Activated naive CD4-positive, alpha-beta T cell treated with anti-CD3 and anti-CD28 coated beads, Interleukin-2, amount 50 U/mL, for 24 hours (primary cell): ENCODE measurements around the gene GINS3.
"Not testable (repeated sequence)": the region's sequence is repeated elsewhere in the genome, so short reads cannot be mapped to it uniquely, and the experiment has no call there.

ENCODE experiments used
- H3K27ac Mint-ChIP-seq: one replicate; pipeline ENCODE4 v1.8.0; 2021; ENCODE audit warnings: mild to moderate bottlenecking, mixed read lengths
- H3K27me3 Mint-ChIP-seq: one replicate; pipeline ENCODE4 v1.8.0; 2021; ENCODE audit warnings: mixed read lengths
- H3K36me3 Mint-ChIP-seq: one replicate; pipeline ENCODE4 v1.8.0; 2021; ENCODE audit warnings: mixed read lengths
- H3K4me1 Mint-ChIP-seq: one replicate; pipeline ENCODE4 v1.8.0; 2021; ENCODE audit warnings: mixed read lengths
- H3K4me3 Mint-ChIP-seq: one replicate; pipeline ENCODE4 v1.8.0; 2021; ENCODE audit warnings: mild to moderate bottlenecking, mixed read lengths
- H3K9me3 Mint-ChIP-seq: one replicate; pipeline ENCODE4 v1.8.0; 2021; ENCODE audit warnings: mixed read lengths

The GINS3 gene

GRCh38 chr16:58412615-58412970 lies 20.3 kb downstream of the GINS3 start:
- H3K4me3 Mint-ChIP-seq, H3K27ac Mint-ChIP-seq, H3K27me3 Mint-ChIP-seq, H3K36me3 Mint-ChIP-seq, H3K9me3 Mint-ChIP-seq, H3K4me1 Mint-ChIP-seq: not testable (repeated sequence)

- Mint-ChIP-seq H3K27ac (no peak overlapping the region), H3K27me3 (no peaks in the 10 kb centered on the region), H3K36me3 (no peaks in the 10 kb centered on the region), H3K4me3 (no peak overlapping the region), H3K4me1 (no peaks in the 10 kb centered on the region), H3K9me3 (no peaks in the 10 kb centered on the region)
Measured at GRCh38 chr16:58413359-58413758, 21.1 kb downstream of the GINS3 start.

GRCh38 chr16:58415003-58415402 lies 22.7 kb downstream of the GINS3 start:
- no peak overlapping the region for H3K4me3 Mint-ChIP-seq
- no peaks in the 10 kb centered on the region for H3K4me1 Mint-ChIP-seq
- H3K27me3 Mint-ChIP-seq: no peaks in the 10 kb centered on the region
- no peaks in the 10 kb centered on the region for H3K36me3 Mint-ChIP-seq
- no peak overlapping the region for H3K27ac Mint-ChIP-seq
- H3K9me3 Mint-ChIP-seq: no peaks in the 10 kb centered on the region

- H3K27ac Mint-ChIP-seq, H3K9me3 Mint-ChIP-seq, H3K36me3 Mint-ChIP-seq, H3K4me1 Mint-ChIP-seq, H3K27me3 Mint-ChIP-seq, H3K4me3 Mint-ChIP-seq: not testable (repeated sequence)
Measured at GRCh38 chr16:58415961-58416360, 23.7 kb downstream of the GINS3 start.

GRCh38 chr16:58417035-58417434 lies 24.8 kb downstream of the GINS3 start:
- H3K4me3 Mint-ChIP-seq: no peak overlapping the region
- no peaks in the 10 kb centered on the region for H3K4me1 Mint-ChIP-seq
- no peaks in the 10 kb centered on the region for H3K27me3 Mint-ChIP-seq
- no peaks in the 10 kb centered on the region for H3K36me3 Mint-ChIP-seq
- no peak overlapping the region for H3K27ac Mint-ChIP-seq
- H3K9me3 Mint-ChIP-seq: no peaks in the 10 kb centered on the region

- H3K4me1 Mint-ChIP-seq: no peaks in the 10 kb centered on the region
- H3K27ac Mint-ChIP-seq: no peak overlapping the region
- no peaks in the 10 kb centered on the region for H3K27me3 Mint-ChIP-seq
- no peaks in the 10 kb centered on the region for H3K36me3 Mint-ChIP-seq
- H3K9me3 Mint-ChIP-seq: no peaks in the 10 kb centered on the region
- no peak overlapping the region for H3K4me3 Mint-ChIP-seq
Measured at GRCh38 chr16:58417600-58417999, 25.3 kb downstream of the GINS3 start.

GRCh38 chr16:58418026-58418425 lies 25.8 kb downstream of the GINS3 start:
- Mint-ChIP-seq H3K9me3 (no peaks in the 10 kb centered on the region), H3K27me3 (no peaks in the 10 kb centered on the region), H3K4me3 (no peak overlapping the region), H3K36me3 (no peaks in the 10 kb centered on the region), H3K27ac (no peak overlapping the region), H3K4me1 (no peaks in the 10 kb centered on the region)

GRCh38 chr16:58418601-58419000 lies 26.3 kb downstream of the GINS3 start:
- no peaks in the 10 kb centered on the region for H3K27me3 Mint-ChIP-seq
- H3K9me3 Mint-ChIP-seq: no peaks in the 10 kb centered on the region
- H3K27ac Mint-ChIP-seq: no peak overlapping the region
- no peaks in the 10 kb centered on the region for H3K36me3 Mint-ChIP-seq
- no peaks in the 10 kb centered on the region for H3K4me1 Mint-ChIP-seq
- no peak overlapping the region for H3K4me3 Mint-ChIP-seq

GRCh38 chr16:58419241-58419990 lies 27.1 kb downstream of the GINS3 start:
- Mint-ChIP-seq H3K4me1 (no peaks in the 10 kb centered on the region), H3K36me3 (no peaks in the 10 kb centered on the region), H3K9me3 (no peaks in the 10 kb centered on the region), H3K4me3 (no peak overlapping the region), H3K27me3 (no peaks in the 10 kb centered on the region), H3K27ac (no peak overlapping the region)

- Mint-ChIP-seq H3K4me3 (no peak overlapping the region), H3K27me3 (no peaks in the 10 kb centered on the region), H3K36me3 (no peaks in the 10 kb centered on the region), H3K9me3 (no peaks in the 10 kb centered on the region), H3K4me1 (peaks cover 7% of the 10 kb centered on the region), H3K27ac (no peak overlapping the region)
Measured at GRCh38 chr16:58421059-58421458, 28.8 kb downstream of the GINS3 start.

- Mint-ChIP-seq H3K4me3 (no peak overlapping the region), H3K4me1 (peaks cover 9% of the 10 kb centered on the region), H3K27me3 (no peaks in the 10 kb centered on the region), H3K9me3 (no peaks in the 10 kb centered on the region), H3K27ac (no peak overlapping the region), H3K36me3 (no peaks in the 10 kb centered on the region)
Measured at GRCh38 chr16:58421529-58421928, 29.3 kb downstream of the GINS3 start.

GRCh38 chr16:58422809-58423208 lies 30.5 kb downstream of the GINS3 start:
- Mint-ChIP-seq H3K36me3 (no peaks in the 10 kb centered on the region), H3K4me1 (peaks cover 12% of the 10 kb centered on the region), H3K27ac (no peak overlapping the region), H3K9me3 (no peaks in the 10 kb centered on the region), H3K4me3 (no peak overlapping the region), H3K27me3 (no peaks in the 10 kb centered on the region)

GRCh38 chr16:58425245-58425644 lies 33.0 kb downstream of the GINS3 start:
- no peak overlapping the region for H3K4me3 Mint-ChIP-seq
- no peaks in the 10 kb centered on the region for H3K27me3 Mint-ChIP-seq
- peaks cover 12% of the 10 kb centered on the region for H3K4me1 Mint-ChIP-seq
- H3K27ac Mint-ChIP-seq: no peak overlapping the region
- no peaks in the 10 kb centered on the region for H3K36me3 Mint-ChIP-seq
- H3K9me3 Mint-ChIP-seq: no peaks in the 10 kb centered on the region

- H3K27me3 Mint-ChIP-seq: no peaks in the 10 kb centered on the region
- H3K36me3 Mint-ChIP-seq: no peaks in the 10 kb centered on the region
- no peaks in the 10 kb centered on the region for H3K9me3 Mint-ChIP-seq
- H3K4me1 Mint-ChIP-seq: peaks cover 12% of the 10 kb centered on the region
- no peak overlapping the region for H3K27ac Mint-ChIP-seq
- no peak overlapping the region for H3K4me3 Mint-ChIP-seq
Measured at GRCh38 chr16:58425756-58426494, 33.7 kb downstream of the GINS3 start.

- Mint-ChIP-seq H3K36me3 (no peaks in the 10 kb centered on the region), H3K9me3 (no peaks in the 10 kb centered on the region), H3K27me3 (no peaks in the 10 kb centered on the region), H3K4me1 (peaks cover 12% of the 10 kb centered on the region), H3K27ac (no peak overlapping the region), H3K4me3 (no peak overlapping the region)
Measured at GRCh38 chr16:58426966-58427365, 34.7 kb downstream of the GINS3 start.

GRCh38 chr16:58428621-58429542 lies 36.6 kb downstream of the GINS3 start:
- Mint-ChIP-seq H3K27me3 (no peaks in the 10 kb centered on the region), H3K4me1 (peaks cover 12% of the 10 kb centered on the region), H3K9me3 (no peaks in the 10 kb centered on the region), H3K36me3 (no peaks in the 10 kb centered on the region), H3K27ac (no peak overlapping the region), H3K4me3 (no peak overlapping the region)
